B cell (primary cell): ENCODE results near the gene NOS2.

Experiments used
- EZH2 ChIP-seq: IDR thresholded peaks from 2 replicates; pipeline ENCODE4 v1.6.1; 2012; ENCODE audit warnings: borderline replicate concordance, low read depth, mild to moderate bottlenecking, moderate library complexity, low read length; ENCODE audit not compliant: insufficient read depth, poor library complexity, severe bottlenecking
- TF ChIP-seq, protein P1 (sequence below): fragments of 200-600 bp; IDR thresholded peaks from one replicate; pipeline ENCODE4 v1.8.0; 2022; ENCODE audit warnings: antibody characterized with exemption, mild to moderate bottlenecking

DNA sequence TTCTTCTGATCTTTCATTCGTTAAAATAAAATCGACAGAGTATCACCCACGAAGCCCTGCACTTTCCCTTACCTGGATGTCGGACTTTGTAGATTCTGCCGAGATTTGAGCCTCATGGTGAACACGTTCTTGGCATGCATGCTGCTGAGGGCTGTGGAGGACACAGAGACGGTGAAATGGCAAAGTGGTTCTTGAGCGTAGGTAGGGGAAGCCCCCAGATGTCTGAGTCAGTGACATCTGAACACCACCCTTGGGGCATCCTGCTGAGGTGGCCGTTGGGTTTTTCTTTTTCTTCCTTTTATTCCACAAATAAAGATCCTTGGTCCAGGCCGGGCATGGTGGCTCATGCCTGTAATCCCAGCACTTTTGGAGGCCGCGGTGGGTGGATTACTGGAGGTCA is 33.9 kb downstream of the NOS2 start:
- TF ChIP-seq, protein P1, sequence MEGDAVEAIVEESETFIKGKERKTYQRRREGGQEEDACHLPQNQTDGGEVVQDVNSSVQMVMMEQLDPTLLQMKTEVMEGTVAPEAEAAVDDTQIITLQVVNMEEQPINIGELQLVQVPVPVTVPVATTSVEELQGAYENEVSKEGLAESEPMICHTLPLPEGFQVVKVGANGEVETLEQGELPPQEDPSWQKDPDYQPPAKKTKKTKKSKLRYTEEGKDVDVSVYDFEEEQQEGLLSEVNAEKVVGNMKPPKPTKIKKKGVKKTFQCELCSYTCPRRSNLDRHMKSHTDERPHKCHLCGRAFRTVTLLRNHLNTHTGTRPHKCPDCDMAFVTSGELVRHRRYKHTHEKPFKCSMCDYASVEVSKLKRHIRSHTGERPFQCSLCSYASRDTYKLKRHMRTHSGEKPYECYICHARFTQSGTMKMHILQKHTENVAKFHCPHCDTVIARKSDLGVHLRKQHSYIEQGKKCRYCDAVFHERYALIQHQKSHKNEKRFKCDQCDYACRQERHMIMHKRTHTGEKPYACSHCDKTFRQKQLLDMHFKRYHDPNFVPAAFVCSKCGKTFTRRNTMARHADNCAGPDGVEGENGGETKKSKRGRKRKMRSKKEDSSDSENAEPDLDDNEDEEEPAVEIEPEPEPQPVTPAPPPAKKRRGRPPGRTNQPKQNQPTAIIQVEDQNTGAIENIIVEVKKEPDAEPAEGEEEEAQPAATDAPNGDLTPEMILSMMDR: no peak
- no peak for TF ChIP-seq EZH2
